ENCODE data around the gene REPIN1. TPM values are rescaled to one million over a fixed set of nuclear protein-coding genes. Genes with fewer than 3 reads are reported as not detected.
"Not testable (repeated sequence)": the region's sequence is repeated elsewhere in the genome, so short reads cannot be mapped to it uniquely, and the experiment has no call there.

REPIN1 gene
- total RNA-seq, 1 donor from 2014 or later: 65.8 TPM

DNA sequence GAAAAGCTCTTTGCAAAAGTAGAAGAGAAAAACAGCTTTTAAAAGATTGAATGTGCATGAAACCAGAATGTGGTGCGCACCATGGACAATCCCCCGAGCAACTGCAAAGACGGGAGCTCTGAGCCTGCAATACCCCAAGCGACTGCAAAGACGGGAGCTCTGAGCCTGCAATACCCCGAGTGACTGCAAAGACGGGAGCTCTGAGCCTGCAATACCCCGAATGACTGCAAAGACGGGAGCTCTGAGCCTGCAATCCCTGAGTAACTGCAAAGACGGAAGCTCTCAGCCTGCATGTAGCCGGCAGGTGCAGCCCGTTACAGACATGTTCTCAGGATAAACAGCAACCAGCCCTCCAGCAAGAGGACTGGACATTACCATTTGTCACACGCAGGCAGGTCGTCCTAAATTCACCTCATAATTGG, 16.7 kb downstream of the REPIN1 start:
- TF ChIP-seq CTCF (IDR thresholded peaks at IDR 0.05): no peak
- H3K9me3 Mint-ChIP-seq (ENCODE audit: low read depth): no peaks in the 10 kb centered on the region
- peak; percentile 44 for DNase-seq (ENCODE audit: low spot score)
- H3K27ac Mint-ChIP-seq (ENCODE audit: unreplicated experiment): no peak overlapping the region
- H3K27me3 Mint-ChIP-seq (ENCODE audit: low read depth): no peaks in the 10 kb centered on the region
- H3K36me3 Mint-ChIP-seq (ENCODE audit: low read depth): no peaks in the 10 kb centered on the region
- H3K4me3 Mint-ChIP-seq (ENCODE audit: unreplicated experiment): no peak overlapping the region
- peaks cover 9% of the 10 kb centered on the region for H3K4me1 Mint-ChIP-seq (ENCODE audit: low read depth)

GRCh38 chr7:150385884-150386283, 17.3 kb downstream of the REPIN1 start:
- DNase-seq (ENCODE audit: low spot score); H3K4me3 Mint-ChIP-seq (ENCODE audit: unreplicated experiment); H3K27ac Mint-ChIP-seq (ENCODE audit: unreplicated experiment); H3K4me1 Mint-ChIP-seq (ENCODE audit: low read depth); H3K27me3 Mint-ChIP-seq (ENCODE audit: low read depth); H3K9me3 Mint-ChIP-seq (ENCODE audit: low read depth); H3K36me3 Mint-ChIP-seq (ENCODE audit: low read depth): not testable (repeated sequence)

GRCh38 chr7:150388306-150388705, 19.7 kb downstream of the REPIN1 start:
- no peaks in the 10 kb centered on the region for H3K27me3 Mint-ChIP-seq (ENCODE audit: low read depth)
- H3K9me3 Mint-ChIP-seq (ENCODE audit: low read depth): no peaks in the 10 kb centered on the region
- TF ChIP-seq CTCF (IDR thresholded peaks at IDR 0.05): no peak
- DNase-seq (ENCODE audit: low spot score): no peak
- H3K4me3 Mint-ChIP-seq (ENCODE audit: unreplicated experiment): no peak overlapping the region
- peaks cover 8% of the 10 kb centered on the region for H3K4me1 Mint-ChIP-seq (ENCODE audit: low read depth)
- no peaks in the 10 kb centered on the region for H3K36me3 Mint-ChIP-seq (ENCODE audit: low read depth)
- H3K27ac Mint-ChIP-seq (ENCODE audit: unreplicated experiment): no peak overlapping the region

DNA sequence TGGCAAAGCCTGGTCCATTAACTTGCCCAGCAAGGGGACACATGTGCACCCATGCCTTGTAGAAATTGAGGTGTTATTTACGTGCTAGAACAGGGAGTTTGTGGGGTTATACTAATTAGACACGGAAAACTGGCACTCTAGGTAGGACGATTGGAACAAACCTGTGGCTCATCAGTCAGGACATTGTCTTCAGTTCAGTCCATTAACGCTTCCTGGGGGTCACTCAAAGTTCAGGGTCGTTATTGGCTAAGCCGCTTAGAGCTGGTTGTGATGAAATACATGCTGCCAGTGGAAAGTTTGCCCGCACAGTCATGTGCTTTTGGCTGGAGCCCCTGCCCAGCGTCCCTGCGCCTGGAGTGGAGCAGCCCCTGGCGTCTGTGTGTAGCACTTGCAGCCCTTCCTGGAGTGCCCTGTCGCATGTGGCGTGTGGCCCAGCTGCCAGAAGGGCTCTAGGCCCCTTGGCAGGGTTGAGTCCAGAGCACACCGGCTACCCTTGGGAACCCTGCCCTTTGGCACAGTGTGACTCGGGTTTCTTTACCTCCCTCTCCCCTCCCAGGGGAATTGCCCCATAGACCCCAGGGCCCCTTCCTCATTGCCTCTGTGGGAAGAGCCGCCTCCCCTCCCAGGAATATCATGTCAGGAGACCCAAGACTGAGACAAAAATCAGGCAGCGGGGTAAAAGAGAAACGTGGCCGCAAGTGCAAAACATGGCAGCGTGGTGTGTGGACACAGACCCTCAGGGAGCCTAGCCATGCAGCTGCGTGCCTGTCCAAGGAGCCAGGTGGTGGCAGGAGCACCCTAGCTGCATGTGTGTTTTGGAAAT, 20.3 kb downstream of the REPIN1 start:
- peaks cover 8% of the 10 kb centered on the region for H3K4me1 Mint-ChIP-seq (ENCODE audit: low read depth)
- DNase-seq (ENCODE audit: low spot score): no peak
- H3K27ac Mint-ChIP-seq (ENCODE audit: unreplicated experiment): no peak overlapping the region
- TF ChIP-seq CTCF (IDR thresholded peaks at IDR 0.05): peak; percentile 54
- no peaks in the 10 kb centered on the region for H3K36me3 Mint-ChIP-seq (ENCODE audit: low read depth)
- H3K27me3 Mint-ChIP-seq (ENCODE audit: low read depth): no peaks in the 10 kb centered on the region
- H3K9me3 Mint-ChIP-seq (ENCODE audit: low read depth): no peaks in the 10 kb centered on the region
- H3K4me3 Mint-ChIP-seq (ENCODE audit: unreplicated experiment): no peak overlapping the region

DNA sequence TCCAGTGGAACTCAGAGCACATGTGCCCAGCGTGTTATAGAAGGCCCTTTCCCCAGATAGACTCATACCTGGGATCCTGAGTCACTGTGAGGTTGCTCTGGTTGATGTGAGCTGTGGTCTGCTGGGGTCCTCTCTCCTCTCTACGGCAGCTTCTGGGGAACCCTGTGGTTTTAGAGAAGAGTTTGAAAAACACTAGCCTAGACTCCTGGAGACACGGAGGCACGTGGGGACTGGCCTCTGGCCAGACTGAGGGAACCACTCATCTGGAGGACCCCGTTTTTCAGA, 20.9 kb downstream of the REPIN1 start:
- H3K4me1 Mint-ChIP-seq (ENCODE audit: low read depth): peaks cover 8% of the 10 kb centered on the region
- no peaks in the 10 kb centered on the region for H3K36me3 Mint-ChIP-seq (ENCODE audit: low read depth)
- H3K9me3 Mint-ChIP-seq (ENCODE audit: low read depth): no peaks in the 10 kb centered on the region
- TF ChIP-seq CTCF (IDR thresholded peaks at IDR 0.05): no peak
- peak; percentile 20 for DNase-seq (ENCODE audit: low spot score)
- no peak overlapping the region for H3K4me3 Mint-ChIP-seq (ENCODE audit: unreplicated experiment)
- no peaks in the 10 kb centered on the region for H3K27me3 Mint-ChIP-seq (ENCODE audit: low read depth)
- H3K27ac Mint-ChIP-seq (ENCODE audit: unreplicated experiment): no peak overlapping the region

DNA sequence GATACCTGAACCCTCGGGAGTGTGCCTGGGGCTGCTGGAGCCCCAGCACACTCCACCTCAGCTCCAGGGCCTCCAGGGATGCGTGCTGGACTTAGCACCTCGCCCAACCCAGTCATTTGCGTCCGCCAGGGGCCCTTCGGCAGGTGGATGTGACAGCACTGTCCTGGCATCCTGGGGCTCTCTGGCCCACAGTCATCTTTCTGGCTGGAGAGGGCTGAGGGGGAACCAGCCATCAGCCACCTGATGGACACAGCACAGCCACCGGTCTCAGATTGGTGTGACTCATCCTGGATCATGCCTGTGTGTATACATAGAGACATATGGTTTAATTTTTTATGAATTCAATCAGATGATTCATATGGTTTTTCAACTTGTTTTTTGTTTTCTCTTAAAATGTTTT, 21.6 kb downstream of the REPIN1 start:
- DNase-seq (ENCODE audit: low spot score): peak; percentile 81
- no peaks in the 10 kb centered on the region for H3K36me3 Mint-ChIP-seq (ENCODE audit: low read depth)

More for the DNA sequence above, 21.6 kb downstream of the REPIN1 start:
- Mint-ChIP-seq H3K9me3 (ENCODE audit: low read depth) (no peaks in the 10 kb centered on the region), H3K4me1 (ENCODE audit: low read depth) (peaks cover 8% of the 10 kb centered on the region), H3K4me3 (ENCODE audit: unreplicated experiment) (no peak overlapping the region), H3K27me3 (ENCODE audit: low read depth) (no peaks in the 10 kb centered on the region), H3K27ac (ENCODE audit: unreplicated experiment) (no peak overlapping the region)
- no peak for TF ChIP-seq CTCF (IDR thresholded peaks at IDR 0.05)
